ENCODE measurements around the gene GNAT1.

GNAT1 gene

GRCh38 chr3:50177346-50177745 is 14.1 kb upstream of the GNAT1 start:
- no peak for DNase-seq (ENCODE audit: low read depth in 2 of 2)

GRCh38 chr3:50179710-50180109 is 11.7 kb upstream of the GNAT1 start:
- no peak for DNase-seq (ENCODE audit: low read depth in 2 of 2)

DNA sequence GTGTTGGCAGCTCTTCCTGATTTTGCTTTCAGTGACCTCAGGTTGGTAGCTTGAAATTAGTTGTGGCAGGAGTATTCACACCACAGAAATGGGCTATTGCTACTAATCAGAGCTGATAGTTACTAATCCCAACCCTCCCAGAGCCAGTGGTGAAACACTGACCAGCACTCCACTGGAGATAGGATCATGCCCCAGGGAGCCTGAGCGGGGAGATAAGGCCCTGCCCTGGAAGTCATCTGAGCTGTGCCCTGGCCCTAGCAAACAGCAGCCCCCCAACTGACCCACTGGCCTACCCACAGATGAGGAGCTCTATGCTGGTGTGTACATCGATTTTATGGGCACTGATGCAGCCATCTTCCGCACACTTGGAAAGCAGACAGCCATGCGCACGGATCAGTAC is 9.4 kb upstream of the GNAT1 start:
- no peak for DNase-seq (ENCODE audit: low read depth in 2 of 2)

DNA sequence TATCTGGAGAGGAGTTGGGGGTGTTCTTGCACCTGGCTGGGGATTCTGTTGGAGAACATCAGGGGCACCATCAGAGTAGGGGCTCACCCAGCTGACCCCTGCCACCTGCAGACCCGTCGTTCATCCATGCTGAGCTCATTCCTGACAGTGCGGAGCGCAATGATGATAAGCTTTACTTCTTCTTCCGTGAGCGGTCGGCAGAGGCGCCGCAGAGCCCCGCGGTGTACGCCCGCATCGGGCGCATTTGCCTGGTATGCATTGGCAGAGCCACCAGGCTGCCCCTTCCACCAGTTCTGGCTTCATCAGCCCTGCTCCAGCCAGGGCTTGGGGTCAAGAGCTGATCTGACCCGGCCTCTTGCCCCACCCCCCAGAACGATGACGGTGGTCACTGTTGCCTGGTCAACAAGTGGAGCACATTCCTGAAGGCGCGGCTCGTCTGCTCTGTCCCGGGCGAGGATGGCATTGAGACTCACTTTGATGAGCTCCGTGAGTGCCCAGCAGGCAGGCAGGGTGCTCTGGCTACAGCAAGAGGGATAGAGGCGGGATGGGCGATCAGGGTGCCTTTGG is 8.8 kb upstream of the GNAT1 start:
- DNase-seq (ENCODE audit: low read depth in 2 of 2) = no peak

- DNase-seq (ENCODE audit: low read depth in 2 of 2) = no peak
These were observed 7.7 kb upstream of the GNAT1 start for GRCh38 chr3:50183755-50184154.

GRCh38 chr3:50184242-50184978 is 7.0 kb upstream of the GNAT1 start:
- DNase-seq (ENCODE audit: low read depth in 2 of 2) = no peak

- no peak for DNase-seq (ENCODE audit: low read depth in 2 of 2)
These were observed 6.2 kb upstream of the GNAT1 start for GRCh38 chr3:50185230-50185629.

DNA sequence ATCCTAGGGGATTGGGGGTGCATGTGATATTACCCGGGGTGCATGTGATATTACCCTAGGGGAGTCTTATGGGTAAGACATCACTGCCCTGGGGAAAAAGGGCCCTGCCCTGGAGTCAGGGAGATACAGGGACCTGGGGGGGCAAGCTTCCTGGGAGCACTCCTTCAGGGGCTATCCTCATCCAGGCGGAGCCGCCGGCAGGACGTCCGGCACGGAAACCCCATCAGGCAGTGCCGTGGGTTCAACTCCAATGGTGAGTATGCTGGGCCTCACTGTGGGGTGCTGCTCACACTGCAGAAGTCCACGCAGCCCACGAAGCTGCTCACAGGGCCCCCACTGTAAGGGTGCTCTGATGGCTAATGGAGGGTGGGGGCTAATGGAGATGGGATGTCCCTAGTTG is 5.3 kb upstream of the GNAT1 start:
- no peak for DNase-seq (ENCODE audit: low read depth in 2 of 2)

DNA sequence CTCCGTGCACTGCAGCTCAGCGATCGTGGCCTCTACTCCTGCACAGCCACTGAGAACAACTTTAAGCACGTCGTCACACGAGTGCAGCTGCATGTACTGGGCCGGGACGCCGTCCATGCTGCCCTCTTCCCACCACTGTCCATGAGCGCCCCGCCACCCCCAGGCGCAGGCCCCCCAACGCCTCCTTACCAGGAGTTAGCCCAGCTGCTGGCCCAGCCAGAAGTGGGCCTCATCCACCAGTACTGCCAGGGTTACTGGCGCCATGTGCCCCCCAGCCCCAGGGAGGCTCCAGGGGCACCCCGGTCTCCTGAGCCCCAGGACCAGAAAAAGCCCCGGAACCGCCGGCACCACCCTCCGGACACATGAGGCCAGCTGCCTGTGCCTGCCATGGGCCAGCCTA is 3.7 kb upstream of the GNAT1 start:
- no peak for DNase-seq (ENCODE audit: low read depth in 2 of 2)

GRCh38 chr3:50189274-50189673 is 2.1 kb upstream of the GNAT1 start:
- DNase-seq (ENCODE audit: low read depth in 2 of 2) = no peak

- DNase-seq (ENCODE audit: low read depth in 2 of 2) = no peak
These were observed 1.4 kb upstream of the GNAT1 start for GRCh38 chr3:50189989-50190388.

DNA sequence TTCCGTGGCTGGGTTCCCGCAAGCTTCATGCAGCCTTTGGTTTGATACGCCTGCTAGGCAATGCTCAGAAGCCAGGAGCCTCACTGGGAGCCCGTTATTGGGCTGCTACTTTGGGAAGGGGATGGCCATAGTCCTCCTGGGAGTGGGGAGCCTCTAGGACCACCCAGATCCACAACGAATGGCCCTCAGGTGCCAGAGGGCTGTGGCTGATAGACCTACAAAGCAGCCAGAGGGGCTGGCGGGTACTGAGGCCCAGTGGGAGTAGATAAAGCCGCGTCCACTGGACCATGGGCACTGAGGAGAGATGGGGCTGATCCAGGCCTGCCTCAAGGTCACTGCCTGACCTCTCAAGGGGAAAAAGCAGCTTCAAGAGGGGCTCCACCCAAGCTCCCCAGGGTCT is 714 bp downstream of the GNAT1 start:
- DNase-seq (ENCODE audit: low read depth in 2 of 2) = no peak

GRCh38 chr3:50192689-50193141 is 1.3 kb downstream of the GNAT1 start:
- peak; percentile 80 to 86 for DNase-seq (ENCODE audit: low read depth in 2 of 2)

DNA sequence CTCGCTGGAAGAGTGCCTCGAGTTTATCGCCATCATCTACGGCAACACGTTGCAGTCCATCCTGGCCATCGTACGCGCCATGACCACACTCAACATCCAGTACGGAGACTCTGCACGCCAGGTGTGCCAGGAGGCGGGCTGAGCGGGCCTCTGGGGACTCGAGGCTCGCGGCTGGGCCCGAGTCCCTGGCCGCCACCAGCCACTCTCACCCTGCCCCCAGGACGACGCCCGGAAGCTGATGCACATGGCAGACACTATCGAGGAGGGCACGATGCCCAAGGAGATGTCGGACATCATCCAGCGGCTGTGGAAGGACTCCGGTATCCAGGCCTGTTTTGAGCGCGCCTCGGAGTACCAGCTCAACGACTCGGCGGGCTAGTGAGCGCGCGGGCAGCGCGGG is 1.9 kb downstream of the GNAT1 start:
- DNase-seq (ENCODE audit: low read depth in 2 of 2) = no peak

DNA sequence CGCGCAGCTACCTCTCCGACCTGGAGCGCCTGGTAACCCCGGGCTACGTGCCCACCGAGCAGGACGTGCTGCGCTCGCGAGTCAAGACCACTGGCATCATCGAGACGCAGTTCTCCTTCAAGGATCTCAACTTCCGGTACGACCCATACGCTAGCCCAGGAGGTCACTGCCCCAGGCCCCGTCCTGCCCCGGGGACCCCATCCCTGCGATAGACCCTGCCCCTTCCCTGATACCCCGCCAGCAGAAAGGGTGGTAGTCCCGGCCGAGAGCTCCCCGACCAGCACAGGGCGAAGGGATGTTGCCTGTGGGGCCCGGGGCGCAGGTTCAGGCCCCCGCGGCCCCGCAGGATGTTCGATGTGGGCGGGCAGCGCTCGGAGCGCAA is 2.3 kb downstream of the GNAT1 start:
- DNase-seq (ENCODE audit: low read depth in 2 of 2) = no peak

DNA sequence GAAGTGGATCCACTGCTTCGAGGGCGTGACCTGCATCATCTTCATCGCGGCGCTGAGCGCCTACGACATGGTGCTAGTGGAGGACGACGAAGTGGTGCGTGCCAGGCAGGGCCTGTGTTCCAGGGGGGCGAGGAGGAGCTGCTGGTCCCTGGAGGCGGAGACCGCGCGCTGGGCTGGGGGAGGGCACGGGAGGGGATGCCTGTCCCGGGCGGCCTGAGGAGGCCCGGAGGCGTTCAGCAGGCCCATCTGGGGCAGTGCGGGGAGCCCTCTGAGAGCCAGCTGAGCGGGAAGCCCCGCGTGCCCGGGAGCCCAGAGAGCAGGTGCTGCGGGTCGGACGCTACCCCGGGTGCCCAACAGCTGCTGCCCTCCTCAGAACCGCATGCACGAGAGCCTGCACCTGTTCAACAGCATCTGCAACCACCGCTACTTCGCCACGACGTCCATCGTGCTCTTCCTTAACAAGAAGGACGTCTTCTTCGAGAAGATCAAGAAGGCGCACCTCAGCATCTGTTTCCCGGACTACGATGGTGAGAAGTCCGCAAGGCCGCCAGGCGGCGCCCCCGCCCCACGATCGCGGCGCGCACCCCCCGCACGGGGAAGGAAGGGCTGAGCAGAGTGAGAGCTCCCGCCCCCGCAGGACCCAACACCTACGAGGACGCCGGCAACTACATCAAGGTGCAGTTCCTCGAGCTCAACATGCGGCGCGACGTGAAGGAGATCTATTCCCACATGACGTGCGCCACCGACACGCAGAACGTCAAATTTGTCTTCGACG is 2.9 kb downstream of the GNAT1 start:
- DNase-seq (ENCODE audit: low read depth in 2 of 2) = peak; percentile 66 to 69

- peak in 1 of 2 donors; percentile 28 for DNase-seq (ENCODE audit: low read depth in 2 of 2)
These were observed 3.6 kb downstream of the GNAT1 start for GRCh38 chr3:50194903-50195500.

DNA sequence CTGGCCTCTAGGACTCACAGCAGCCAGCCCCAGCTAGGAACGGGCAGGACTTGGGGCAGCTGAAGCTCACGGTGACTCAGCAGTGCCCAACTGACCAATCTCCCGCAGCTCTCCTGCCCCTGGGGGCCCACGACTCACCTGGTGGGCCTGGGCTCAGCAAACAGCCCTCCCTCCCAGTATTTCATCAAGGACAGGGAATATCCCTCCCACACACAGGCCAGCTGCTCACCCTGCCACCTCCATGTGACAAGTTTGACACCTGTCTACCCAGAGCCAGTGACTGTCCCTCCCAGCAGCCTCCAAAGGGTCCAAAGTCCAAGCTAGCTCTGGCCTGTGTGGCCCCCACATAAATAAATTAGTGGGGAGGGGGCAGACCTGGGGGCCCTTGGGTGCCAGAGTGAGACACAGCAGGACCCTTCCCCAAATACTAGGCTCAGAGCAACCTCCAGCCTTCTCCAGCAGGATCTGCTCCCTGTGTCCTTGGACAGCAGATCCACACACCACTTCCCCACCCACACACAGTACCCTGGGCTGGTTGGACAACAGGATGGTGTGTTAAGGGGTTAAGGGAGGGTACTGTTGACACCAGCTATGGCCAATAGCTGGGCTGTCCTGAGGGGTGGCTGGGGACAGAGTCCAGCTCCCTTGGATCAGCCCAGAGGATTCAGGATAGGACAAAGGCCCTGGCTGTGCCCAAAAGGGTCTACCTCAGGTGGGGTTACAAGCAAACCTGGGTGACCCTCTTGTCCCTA is 4.3 kb downstream of the GNAT1 start:
- DNase-seq (ENCODE audit: low read depth in 2 of 2) = no peak

DNA sequence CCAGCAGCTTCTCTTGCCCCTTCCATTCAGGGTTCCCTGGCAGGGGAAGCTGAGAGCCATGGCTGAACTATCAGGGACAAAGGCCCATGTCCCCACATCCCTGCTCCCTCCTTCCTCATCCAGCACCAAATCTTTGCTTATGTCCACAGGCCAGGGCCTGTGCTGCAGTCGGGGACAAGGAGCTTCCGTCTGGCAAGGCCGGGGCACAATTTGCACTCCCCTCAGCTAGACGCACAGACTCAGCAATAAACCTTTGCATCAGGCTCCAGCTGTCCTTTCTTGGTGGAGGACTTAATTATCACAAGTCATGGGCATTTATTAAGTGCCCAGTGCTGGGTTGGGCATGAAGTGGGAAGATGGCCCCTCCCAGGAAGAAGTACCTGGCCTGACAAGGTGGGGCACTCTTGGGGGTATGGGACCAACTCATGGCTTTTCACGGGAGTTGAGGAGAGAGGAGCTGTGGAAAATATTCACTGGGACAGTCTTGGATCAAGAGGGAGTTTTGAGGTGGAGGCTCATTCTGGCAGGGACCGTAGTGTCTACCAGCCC is 4.9 kb downstream of the GNAT1 start:
- no peak for DNase-seq (ENCODE audit: low read depth in 2 of 2)

DNA sequence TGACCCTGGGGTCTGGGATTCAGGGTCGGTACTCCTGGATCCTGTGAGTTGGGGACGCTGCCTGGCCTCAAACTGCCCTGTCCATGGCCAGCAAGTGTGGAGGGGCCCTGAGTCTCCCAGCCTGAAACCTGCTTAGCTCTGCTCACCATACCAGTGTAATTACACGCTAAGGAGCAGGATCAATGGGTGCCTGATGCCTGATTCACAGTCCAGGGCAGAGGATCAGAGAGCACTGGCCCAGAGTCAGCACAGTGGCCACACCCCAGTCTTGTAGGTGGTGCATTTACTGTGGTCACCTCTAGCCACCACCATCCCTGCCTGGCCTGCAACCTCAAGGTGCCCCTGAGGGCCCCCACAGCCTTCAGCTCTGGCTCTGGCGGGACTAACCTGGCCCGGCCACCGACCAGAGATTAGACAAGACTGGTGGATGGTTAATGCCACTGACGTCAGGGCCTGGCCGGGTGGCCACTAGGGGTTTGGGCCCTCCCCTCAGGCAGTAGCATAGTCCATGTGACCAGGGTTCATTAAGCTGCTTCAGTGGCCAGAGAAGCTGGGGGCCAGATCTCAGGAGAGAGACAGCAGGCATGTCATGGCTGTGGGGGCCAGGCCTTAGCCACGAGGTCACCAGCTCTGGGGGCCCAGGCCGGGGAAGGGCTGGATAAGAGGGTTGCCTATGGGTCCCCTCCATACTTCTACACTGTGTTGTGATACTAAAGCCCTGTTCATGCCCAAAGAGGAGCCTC is 10.3 kb downstream of the GNAT1 start:
- no peak for DNase-seq (ENCODE audit: low read depth in 2 of 2)
